Lower leg skin (tissue), 4 donors: ENCODE results near the gene ACKR4. TPM values are rescaled to one million over a fixed set of nuclear protein-coding genes. Genes with fewer than 3 reads are reported as not detected.

ENCODE experiments used
- DNase-seq, 2 donors: peaks; one replicate each; pipeline ENCODE4 v3.0.0-alpha.2; 2019; ENCODE audit warnings: low spot score in 2 of 2
- H3K4me3 ChIP-seq: fragments of 200-600 bp; sonication (generic); 2 replicates; pipeline ENCODE4 v1.5.1; 2017; ENCODE audit warnings: mild to moderate bottlenecking, low read depth; ENCODE audit not compliant: poor library complexity, severe bottlenecking
- POLR2A ChIP-seq, 2 donors: fragments of 450-650 bp; IDR thresholded peaks; one replicate each; pipeline ENCODE4 v1.6.1; 2016 to 2017; ENCODE audit warnings: antibody characterized with exemption in 2 of 2, mild to moderate bottlenecking in 1 of 2, moderate library complexity in 1 of 2
- WGBS, 2 donors: methylation state at CpG; one replicate each; pipeline ENCODE4 v1.1.5; 2018; 5-methylcytosine and 5-hydroxymethylcytosine counted together
- intact Hi-C: fragments of 100-400 bp; cut with DNase I; formaldehyde crosslinking; loops from one replicate; pipeline ENCODE4 v1.15.0; 2023; ENCODE audit warnings: low total_unique reads
- total RNA-seq, 4 donors: library from RNA; depleted of rRNA; stranded (reverse); fragments of >200 nt; gene quantifications; one replicate each; pipeline ENCODE4 v1.1.0, GENCODE V29; 2016
- TF ChIP-seq, protein P1 (sequence below), 3 donors: fragments of 450-650 bp; IDR thresholded peaks; one replicate each; pipeline ENCODE4 v1.5.1; 2016; ENCODE audit warnings: antibody characterized with exemption in 3 of 3, mild to moderate bottlenecking in 3 of 3, moderate library complexity in 2 of 3

The ACKR4 gene
- total RNA-seq, 4 donors from 2014 or later = 1.8 to 5.6 (median 4.9) TPM

DNA sequence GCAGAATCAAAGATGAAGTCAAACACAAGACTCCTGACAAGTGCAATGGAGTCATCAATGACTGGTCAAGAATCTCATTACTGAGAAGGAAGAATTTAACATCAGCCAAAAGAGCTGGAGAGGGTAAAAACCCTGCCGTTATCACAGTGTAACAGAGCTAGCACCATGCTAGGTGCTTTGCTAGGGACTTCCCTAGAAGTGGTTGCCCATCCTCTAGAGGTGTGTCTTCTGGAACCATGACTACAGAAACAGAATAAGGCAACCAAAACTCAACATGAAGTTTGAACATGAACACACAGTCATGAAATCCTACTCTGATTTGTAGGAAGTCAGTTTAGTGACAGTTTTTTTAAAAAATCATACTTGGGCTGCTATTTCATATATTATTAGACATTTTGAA is 53.1 kb downstream of the ACKR4 start:
- 0 to 89% methylated on average over 1 of the region's 1 CpG for WGBS, 2 donors
- no peak for DNase-seq
- intact Hi-C loops = no loop called here
- no peak overlapping the region for H3K4me3 ChIP-seq
- TF ChIP-seq, protein P1, sequence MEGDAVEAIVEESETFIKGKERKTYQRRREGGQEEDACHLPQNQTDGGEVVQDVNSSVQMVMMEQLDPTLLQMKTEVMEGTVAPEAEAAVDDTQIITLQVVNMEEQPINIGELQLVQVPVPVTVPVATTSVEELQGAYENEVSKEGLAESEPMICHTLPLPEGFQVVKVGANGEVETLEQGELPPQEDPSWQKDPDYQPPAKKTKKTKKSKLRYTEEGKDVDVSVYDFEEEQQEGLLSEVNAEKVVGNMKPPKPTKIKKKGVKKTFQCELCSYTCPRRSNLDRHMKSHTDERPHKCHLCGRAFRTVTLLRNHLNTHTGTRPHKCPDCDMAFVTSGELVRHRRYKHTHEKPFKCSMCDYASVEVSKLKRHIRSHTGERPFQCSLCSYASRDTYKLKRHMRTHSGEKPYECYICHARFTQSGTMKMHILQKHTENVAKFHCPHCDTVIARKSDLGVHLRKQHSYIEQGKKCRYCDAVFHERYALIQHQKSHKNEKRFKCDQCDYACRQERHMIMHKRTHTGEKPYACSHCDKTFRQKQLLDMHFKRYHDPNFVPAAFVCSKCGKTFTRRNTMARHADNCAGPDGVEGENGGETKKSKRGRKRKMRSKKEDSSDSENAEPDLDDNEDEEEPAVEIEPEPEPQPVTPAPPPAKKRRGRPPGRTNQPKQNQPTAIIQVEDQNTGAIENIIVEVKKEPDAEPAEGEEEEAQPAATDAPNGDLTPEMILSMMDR (IDR thresholded peaks at IDR 0.05) = no peak
- no peak for TF ChIP-seq POLR2A (IDR thresholded peaks at IDR 0.05)

Other genes starting within 250 kb of the ACKR4 start
- gene DNAJC13, start 179.8 kb upstream of the ACKR4 start, total RNA-seq = 10 to 100 TPM; 25.4 to 54.1 (median 31.2) TPM
- 10 to 100 TPM in 3 of 4 donors, 1 to 10 TPM in 1; 9.1 to 20.1 (median 16.0) TPM for gene ACAD11, start 62.5 kb downstream of the ACKR4 start, total RNA-seq
- gene UBA5, start 63.1 kb downstream of the ACKR4 start, total RNA-seq = 10 to 100 TPM; 23.3 to 35.0 (median 29.0) TPM
- gene NPHP3, start 125.1 kb downstream of the ACKR4 start, total RNA-seq = 10 to 100 TPM; 16.3 to 37.1 (median 30.2) TPM